Measurements from ENCODE around the gene LNX1.
"Not testable (repeated sequence)": the region's sequence is repeated elsewhere in the genome, so short reads cannot be mapped to it uniquely, and the experiment has no call there.

Gene LNX1

GRCh38 chr4:53450773-53451172 is 140.5 kb downstream of the LNX1 start:
- TF ChIP-seq POLR2A (IDR thresholded peaks at IDR 0.05; ENCODE audit: low read length) (no peak), GATA1 (IDR thresholded peaks at IDR 0.05; ENCODE audit: low read depth, low read length) (no peak)
- no peak for DNase-seq

- TF ChIP-seq POLR2A (IDR thresholded peaks at IDR 0.05; ENCODE audit: low read length) (no peak), GATA1 (IDR thresholded peaks at IDR 0.05; ENCODE audit: low read depth, low read length) (no peak)
- DNase-seq, result no peak
Measured at GRCh38 chr4:53444954-53445353, 146.3 kb downstream of the LNX1 start.

DNA sequence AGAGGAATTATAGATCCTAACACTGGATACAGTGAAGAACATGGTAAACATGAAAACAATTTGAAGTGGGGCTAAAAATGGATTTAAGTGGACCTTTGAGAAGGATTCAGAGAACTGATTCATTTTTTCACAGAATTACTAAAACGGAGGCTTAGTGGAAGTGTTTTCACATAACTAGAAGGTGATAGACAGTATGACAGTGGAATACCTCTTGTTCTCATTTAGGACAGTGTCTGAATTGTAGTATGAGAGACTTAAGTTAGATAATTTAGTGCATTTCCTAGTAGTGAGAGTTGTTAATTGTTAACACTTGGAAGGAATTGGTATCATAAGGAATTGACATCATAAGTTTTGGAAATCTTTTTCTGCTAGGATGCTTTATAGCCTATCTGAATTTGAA is 149.7 kb downstream of the LNX1 start:
- TF ChIP-seq GATA1 (IDR thresholded peaks at IDR 0.05; ENCODE audit: low read depth, low read length) (no peak), POLR2A (IDR thresholded peaks at IDR 0.05; ENCODE audit: low read length) (no peak)
- DNase-seq, result no peak

DNA sequence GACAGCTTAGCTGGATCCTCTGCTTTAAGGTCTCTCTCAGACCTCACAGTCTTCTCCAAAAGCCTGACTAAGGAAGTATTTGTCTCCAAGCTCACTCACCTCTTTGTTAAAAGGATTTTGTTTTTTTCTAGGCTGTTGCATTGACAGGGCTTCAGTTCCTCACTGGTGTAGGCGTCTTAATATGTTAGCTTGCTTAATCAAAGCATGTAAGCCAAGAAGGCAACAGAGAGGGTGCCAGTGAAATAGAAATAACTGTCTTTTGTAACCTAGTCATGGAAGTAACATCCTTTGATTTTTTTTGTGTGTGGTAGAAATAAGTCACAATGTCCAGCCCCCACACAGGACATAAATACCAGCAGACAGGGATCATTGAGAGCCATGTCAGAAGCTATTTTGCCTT is 155.0 kb downstream of the LNX1 start:
- TF ChIP-seq POLR2A (IDR thresholded peaks at IDR 0.05; ENCODE audit: low read length), result no peak
- no peak for TF ChIP-seq GATA1 (IDR thresholded peaks at IDR 0.05; ENCODE audit: low read depth, low read length)

GRCh38 chr4:53432528-53433424 is 158.5 kb downstream of the LNX1 start:
- no peak for TF ChIP-seq GATA1 (IDR thresholded peaks at IDR 0.05; ENCODE audit: low read depth, low read length)
- TF ChIP-seq POLR2A (IDR thresholded peaks at IDR 0.05; ENCODE audit: low read length), result no peak

More for the DNA sequence above, 155.0 kb downstream of the LNX1 start:
- no peak for DNase-seq

DNA sequence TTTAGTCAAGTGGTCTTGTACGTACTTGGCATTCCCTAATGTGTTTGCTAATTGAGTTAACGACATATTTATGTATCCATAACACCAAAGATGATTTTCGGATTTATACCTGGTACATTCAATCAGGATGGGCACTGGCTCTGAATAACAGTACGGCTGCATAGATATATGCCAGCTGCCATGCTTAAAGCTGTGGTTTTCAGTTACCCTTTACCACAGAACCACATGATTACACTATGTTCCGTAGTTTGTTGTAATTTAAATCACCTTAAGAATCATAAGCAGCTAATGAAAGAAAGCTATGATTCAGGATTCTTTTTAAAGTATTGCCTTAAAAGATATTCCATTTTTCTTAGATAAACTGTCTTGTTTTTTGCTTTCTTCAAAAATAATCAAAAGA is 160.2 kb downstream of the LNX1 start:
- TF ChIP-seq POLR2A (IDR thresholded peaks at IDR 0.05; ENCODE audit: low read length) (no peak), GATA1 (IDR thresholded peaks at IDR 0.05; ENCODE audit: low read depth, low read length) (no peak)

More at GRCh38 chr4:53432528-53433424, 158.5 kb downstream of the LNX1 start:
- DNase-seq, result no peak

DNA sequence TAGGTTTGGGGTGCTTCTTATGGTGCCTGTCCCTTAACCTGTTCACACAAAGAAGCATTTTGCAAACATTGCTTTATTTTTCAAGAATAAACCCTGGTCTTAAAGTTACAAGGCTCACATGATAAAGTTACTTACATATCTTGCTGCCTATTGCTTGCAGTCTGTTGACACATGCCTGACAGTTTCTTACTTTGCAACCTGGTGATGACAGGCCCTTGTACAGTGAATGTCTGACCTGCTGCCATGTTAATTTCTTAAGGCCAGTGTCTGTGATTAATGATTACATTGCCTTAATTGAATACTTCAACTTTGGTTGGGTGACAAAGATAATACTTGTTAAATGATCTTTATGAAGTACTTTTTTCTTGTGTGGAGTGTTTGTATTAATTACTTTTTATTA is 163.9 kb downstream of the LNX1 start:
- TF ChIP-seq GATA1 (IDR thresholded peaks at IDR 0.05; ENCODE audit: low read depth, low read length) (no peak), POLR2A (IDR thresholded peaks at IDR 0.05; ENCODE audit: low read length) (no peak)
- no peak for DNase-seq

More for the DNA sequence above, 160.2 kb downstream of the LNX1 start:
- DNase-seq, result no peak

DNA sequence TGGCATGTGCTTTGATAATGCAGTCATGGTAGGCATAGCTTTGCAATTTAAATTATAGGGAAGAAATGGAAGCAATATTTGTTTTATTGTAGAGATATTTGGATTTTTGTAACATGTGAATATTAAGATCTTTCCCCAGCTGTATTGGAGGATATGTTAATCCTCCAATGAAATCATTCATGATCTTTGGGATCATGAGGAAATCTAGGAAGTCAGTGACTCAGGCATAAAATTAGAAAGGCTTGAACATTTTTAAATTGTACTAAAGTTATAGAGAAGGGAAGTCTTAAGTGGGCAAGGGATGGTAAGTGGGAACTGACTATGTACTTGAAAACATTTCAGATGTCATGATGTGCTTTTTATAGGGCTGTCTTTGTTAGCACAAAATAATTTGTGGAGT is 167.0 kb downstream of the LNX1 start:
- TF ChIP-seq GATA1 (IDR thresholded peaks at IDR 0.05; ENCODE audit: low read depth, low read length) (no peak), POLR2A (IDR thresholded peaks at IDR 0.05; ENCODE audit: low read length) (no peak)

GRCh38 chr4:53422367-53422766 is 168.9 kb downstream of the LNX1 start:
- no peak for TF ChIP-seq GATA1 (IDR thresholded peaks at IDR 0.05; ENCODE audit: low read depth, low read length)
- TF ChIP-seq POLR2A (IDR thresholded peaks at IDR 0.05; ENCODE audit: low read length), result no peak
- no peak for DNase-seq

More for the DNA sequence above, 167.0 kb downstream of the LNX1 start:
- DNase-seq, result no peak

DNA sequence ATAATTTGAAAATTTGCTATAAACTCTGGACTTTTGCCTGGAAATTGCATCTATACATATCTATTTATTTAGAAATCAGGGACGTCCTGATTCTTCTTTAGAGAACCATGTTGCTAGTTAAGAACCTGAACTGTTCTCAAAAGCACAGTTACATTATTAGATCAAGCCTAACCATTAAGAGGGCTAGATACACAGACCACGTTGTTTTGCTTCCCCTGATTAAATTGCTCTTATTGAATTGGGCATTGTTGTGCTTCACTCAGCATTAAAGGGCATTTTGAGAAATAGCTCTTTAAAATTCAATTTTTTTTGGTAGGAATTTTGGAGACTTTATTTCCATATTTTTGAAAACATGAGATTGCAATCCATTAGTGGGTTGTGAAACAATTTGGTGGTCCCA is 169.5 kb downstream of the LNX1 start:
- TF ChIP-seq POLR2A (IDR thresholded peaks at IDR 0.05; ENCODE audit: low read length) (no peak), GATA1 (IDR thresholded peaks at IDR 0.05; ENCODE audit: low read depth, low read length) (no peak)
- no peak for DNase-seq

GRCh38 chr4:53419208-53419607 is 172.1 kb downstream of the LNX1 start:
- DNase-seq, result no peak
- no peak for TF ChIP-seq POLR2A (IDR thresholded peaks at IDR 0.05; ENCODE audit: low read length)
- TF ChIP-seq GATA1 (IDR thresholded peaks at IDR 0.05; ENCODE audit: low read depth, low read length), result no peak

DNA sequence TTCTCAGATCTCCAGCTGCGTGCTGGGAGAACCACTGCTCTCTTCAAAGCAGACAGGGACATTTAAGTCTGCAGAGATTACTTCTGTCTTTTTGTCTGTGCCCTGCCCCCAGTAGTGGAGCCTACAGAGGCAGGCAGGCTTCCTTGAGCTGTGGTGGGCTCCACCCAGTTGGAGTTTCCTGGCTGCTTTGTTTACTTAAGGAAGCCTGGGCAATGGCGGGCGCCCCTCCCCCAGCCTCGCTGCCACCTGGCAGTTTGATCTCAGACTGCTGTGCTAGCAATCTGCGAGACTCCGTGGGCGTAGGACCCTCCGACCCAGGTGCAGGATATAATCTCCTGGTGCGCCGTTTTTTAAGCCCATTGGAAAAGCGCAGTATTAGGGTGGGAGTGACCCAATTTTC is 181.8 kb downstream of the LNX1 start:
- DNase-seq, result not testable (repeated sequence)
